IPS-18a (cell line): ENCODE measurements around the gene PCDHA1.

Experiments used
- H3K27ac ChIP-seq: one replicate; pipeline ENCODE4 v1.5.1; 2013; ENCODE audit warnings: low read length
- H3K27me3 ChIP-seq: one replicate; pipeline ENCODE4 v1.6.1; 2013; ENCODE audit warnings: mild to moderate bottlenecking, low read length; ENCODE audit not compliant: control insufficient read depth, insufficient read depth
- H3K36me3 ChIP-seq: one replicate; pipeline ENCODE4 v1.6.1; 2013; ENCODE audit warnings: low read depth, low read length; ENCODE audit not compliant: control insufficient read depth
- H3K4me1 ChIP-seq: one replicate; pipeline ENCODE4 v1.6.1; 2013; ENCODE audit warnings: low read depth, low read length; ENCODE audit not compliant: control insufficient read depth
- H3K4me3 ChIP-seq: one replicate; pipeline ENCODE4 v1.5.1; 2013; ENCODE audit warnings: low read length
- H3K9ac ChIP-seq: one replicate; pipeline ENCODE4 v1.6.1; 2013; ENCODE audit warnings: mild to moderate bottlenecking, low read length, moderate library complexity
- H3K9me3 ChIP-seq: one replicate; pipeline ENCODE4 v1.6.1; 2013; ENCODE audit warnings: low read depth, low read length; ENCODE audit not compliant: control insufficient read depth

PCDHA1 gene

GRCh38 chr5:141007791-141008190 lies 221.9 kb downstream of the PCDHA1 start:
- H3K27me3 ChIP-seq = peaks cover 5% of the 10 kb centered on the region
- H3K4me1 ChIP-seq = peaks cover 24% of the 10 kb centered on the region
- no peak overlapping the region for H3K9ac ChIP-seq
- no peak overlapping the region for H3K4me3 ChIP-seq
- no peaks in the 10 kb centered on the region for H3K9me3 ChIP-seq
- H3K36me3 ChIP-seq = no peaks in the 10 kb centered on the region
- no peak overlapping the region for H3K27ac ChIP-seq

GRCh38 chr5:141010047-141010793 lies 224.3 kb downstream of the PCDHA1 start:
- Histone ChIP-seq H3K36me3 (no peaks in the 10 kb centered on the region), H3K27ac (no peak overlapping the region), H3K9ac (no peak overlapping the region), H3K27me3 (no peaks in the 10 kb centered on the region), H3K4me3 (no peak overlapping the region), H3K4me1 (peaks cover under 1% of the 10 kb centered on the region), H3K9me3 (no peaks in the 10 kb centered on the region)

GRCh38 chr5:141017943-141018342 lies 232.0 kb downstream of the PCDHA1 start:
- Histone ChIP-seq H3K4me3 (no peak overlapping the region), H3K27ac (no peak overlapping the region), H3K9me3 (no peaks in the 10 kb centered on the region), H3K36me3 (no peaks in the 10 kb centered on the region), H3K4me1 (no peaks in the 10 kb centered on the region), H3K27me3 (no peaks in the 10 kb centered on the region), H3K9ac (no peak overlapping the region)

- no peaks in the 10 kb centered on the region for H3K27me3 ChIP-seq
- H3K9ac ChIP-seq = no peak overlapping the region
- H3K36me3 ChIP-seq = no peaks in the 10 kb centered on the region
- no peaks in the 10 kb centered on the region for H3K4me1 ChIP-seq
- H3K27ac ChIP-seq = no peak overlapping the region
- H3K9me3 ChIP-seq = no peaks in the 10 kb centered on the region
- no peak overlapping the region for H3K4me3 ChIP-seq
These were observed 236.4 kb downstream of the PCDHA1 start for GRCh38 chr5:141022384-141022783.

GRCh38 chr5:141031006-141031405 lies 245.1 kb downstream of the PCDHA1 start:
- Histone ChIP-seq H3K27ac (no peak overlapping the region), H3K4me3 (no peak overlapping the region), H3K9ac (no peak overlapping the region), H3K4me1 (no peaks in the 10 kb centered on the region), H3K36me3 (no peaks in the 10 kb centered on the region), H3K27me3 (no peaks in the 10 kb centered on the region), H3K9me3 (no peaks in the 10 kb centered on the region)

- no peak overlapping the region for H3K9ac ChIP-seq
- H3K27ac ChIP-seq = no peak overlapping the region
- H3K4me1 ChIP-seq = no peaks in the 10 kb centered on the region
- no peaks in the 10 kb centered on the region for H3K27me3 ChIP-seq
- H3K9me3 ChIP-seq = no peaks in the 10 kb centered on the region
- no peak overlapping the region for H3K4me3 ChIP-seq
- no peaks in the 10 kb centered on the region for H3K36me3 ChIP-seq
These were observed 246.7 kb downstream of the PCDHA1 start for GRCh38 chr5:141032626-141033025.

GRCh38 chr5:141039061-141039460 lies 253.1 kb downstream of the PCDHA1 start:
- H3K4me3 ChIP-seq = no peak overlapping the region
- peaks cover 20% of the 10 kb centered on the region for H3K4me1 ChIP-seq
- no peaks in the 10 kb centered on the region for H3K27me3 ChIP-seq
- no peaks in the 10 kb centered on the region for H3K36me3 ChIP-seq
- H3K9me3 ChIP-seq = no peaks in the 10 kb centered on the region
- peak overlapping the region; percentile 96 for H3K9ac ChIP-seq
- H3K27ac ChIP-seq = no peak overlapping the region

- Histone ChIP-seq H3K4me3 (peak overlapping the region; percentile 91), H3K27ac (no peak overlapping the region), H3K27me3 (no peaks in the 10 kb centered on the region), H3K9ac (peak overlapping the region; percentile 96), H3K9me3 (no peaks in the 10 kb centered on the region), H3K4me1 (peaks cover 20% of the 10 kb centered on the region), H3K36me3 (no peaks in the 10 kb centered on the region)
These were observed 253.6 kb downstream of the PCDHA1 start for GRCh38 chr5:141039517-141039916.

- Histone ChIP-seq H3K27ac (peak overlapping the region; percentile 96), H3K4me1 (peaks cover 20% of the 10 kb centered on the region), H3K36me3 (no peaks in the 10 kb centered on the region), H3K4me3 (peak overlapping the region; percentile 91), H3K9me3 (no peaks in the 10 kb centered on the region), H3K9ac (peak overlapping the region; percentile 96), H3K27me3 (no peaks in the 10 kb centered on the region)
These were observed 254.3 kb downstream of the PCDHA1 start for GRCh38 chr5:141040093-141040770.

GRCh38 chr5:141040771-141041426 lies 255.0 kb downstream of the PCDHA1 start:
- H3K27me3 ChIP-seq = no peaks in the 10 kb centered on the region
- H3K36me3 ChIP-seq = no peaks in the 10 kb centered on the region
- peak overlapping the region; percentile 96 for H3K27ac ChIP-seq
- H3K4me1 ChIP-seq = peaks cover 20% of the 10 kb centered on the region
- no peaks in the 10 kb centered on the region for H3K9me3 ChIP-seq
- H3K4me3 ChIP-seq = peak overlapping the region; percentile 91
- H3K9ac ChIP-seq = peak overlapping the region; percentile 96

- H3K36me3 ChIP-seq = no peaks in the 10 kb centered on the region
- H3K4me3 ChIP-seq = no peak overlapping the region
- no peak overlapping the region for H3K9ac ChIP-seq
- H3K4me1 ChIP-seq = peaks cover 20% of the 10 kb centered on the region
- H3K27me3 ChIP-seq = no peaks in the 10 kb centered on the region
- H3K9me3 ChIP-seq = no peaks in the 10 kb centered on the region
- no peak overlapping the region for H3K27ac ChIP-seq
These were observed 255.5 kb downstream of the PCDHA1 start for GRCh38 chr5:141041427-141041785.
